Hepatocyte (in vitro differentiated cells): ENCODE data around the gene GRIN3A. TPM values are rescaled to one million over a fixed set of nuclear protein-coding genes. Genes with fewer than 3 reads are reported as not detected.

Source experiments
- DNase-seq: peaks from one replicate; pipeline ENCODE4 v3.0.0-alpha.2; 2016; ENCODE audit warnings: low spot score
- H2AFZ ChIP-seq: fragments of 200-600 bp; sonication (generic); 2 replicates; pipeline ENCODE4 v1.6.0; 2016; ENCODE audit warnings: antibody characterized with exemption, mild to moderate bottlenecking
- H3K27ac ChIP-seq: fragments of 200-600 bp; sonication (generic); 2 replicates; pipeline ENCODE4 v1.5.1; 2016; ENCODE audit warnings: mild to moderate bottlenecking
- H3K27me3 ChIP-seq: fragments of 200-600 bp; sonication (generic); 2 replicates; pipeline ENCODE4 v1.6.1; 2016
- H3K36me3 ChIP-seq: fragments of 200-600 bp; sonication (generic); replicated peaks from 2 replicates; pipeline ENCODE4 v1.5.1; 2016; ENCODE audit warnings: low read depth; ENCODE audit not compliant: insufficient read depth
- H3K4me1 ChIP-seq: fragments of 200-600 bp; sonication (generic); 2 replicates; pipeline ENCODE4 v1.5.1; 2016; ENCODE audit warnings: mild to moderate bottlenecking, moderate library complexity; ENCODE audit not compliant: insufficient read depth
- H3K4me2 ChIP-seq: fragments of 200-600 bp; sonication (generic); 2 replicates; pipeline ENCODE4 v1.6.0; 2016
- H3K4me3 ChIP-seq: fragments of 200-600 bp; sonication (generic); 2 replicates; pipeline ENCODE4 v1.5.1; 2016; ENCODE audit warnings: mild to moderate bottlenecking
- H3K79me2 ChIP-seq: fragments of 200-600 bp; sonication (generic); 2 replicates; pipeline ENCODE4 v1.6.0; 2017; ENCODE audit warnings: mild to moderate bottlenecking
- H3K9me2 ChIP-seq: fragments of 200-600 bp; sonication (generic); replicated peaks from 2 replicates; pipeline ENCODE4 v1.6.0; 2017; ENCODE audit warnings: mild to moderate bottlenecking; ENCODE audit not compliant: insufficient read depth
- H3K9me3 ChIP-seq: fragments of 200-600 bp; sonication (generic); 2 replicates; pipeline ENCODE4 v1.5.1; 2016; ENCODE audit warnings: low read depth, mild to moderate bottlenecking
- H4K20me1 ChIP-seq: fragments of 200-600 bp; sonication (generic); 2 replicates; pipeline ENCODE4 v1.6.0; 2016; ENCODE audit warnings: mild to moderate bottlenecking; ENCODE audit not compliant: insufficient read depth, poor library complexity, severe bottlenecking
- EZH2 ChIP-seq: fragments of 200-600 bp; sonication (generic); IDR thresholded peaks from 2 replicates; pipeline ENCODE4 v1.6.1; 2016; ENCODE audit warnings: antibody characterized with exemption, mild to moderate bottlenecking, borderline replicate concordance
- EZH2phosphoT487 ChIP-seq: fragments of 200-600 bp; sonication (generic); IDR thresholded peaks from one replicate; pipeline ENCODE4 v1.6.1; 2018; ENCODE audit warnings: antibody characterized with exemption, mild to moderate bottlenecking, low read depth, moderate library complexity; ENCODE audit not compliant: unreplicated experiment, severe bottlenecking
- WGBS: methylation state at CpG from one replicate; pipeline ENCODE4 v1.1.6; 2016; ENCODE audit warnings: low lambda C conversion rate; ENCODE audit errors: missing lambda C conversion rate; 5-methylcytosine and 5-hydroxymethylcytosine counted together
- polyA plus RNA-seq: library from polyadenylated mRNA; unstranded; fragments of >200 nt; fragmentation: Nextera tagmentation; extraction: Ambion mirVana; gene quantifications from 2 replicates; pipeline ENCODE4 v1.2.1, GENCODE V29; 2016
- total RNA-seq: library from RNA; depleted of rRNA; stranded (reverse); fragments of >200 nt; gene quantifications from 2 replicates; pipeline ENCODE4 v1.2.3, GENCODE V29; 2014
- TF ChIP-seq, protein P1 (sequence below): fragments of 200-600 bp; sonication (generic); IDR thresholded peaks from 2 replicates; pipeline ENCODE4 v1.5.1; 2016; ENCODE audit warnings: antibody characterized with exemption, mild to moderate bottlenecking; ENCODE audit not compliant: poor library complexity

Gene GRIN3A
- total and polyA plus RNA-seq, 2 experiments from 2014 or later = 0.10 TPM; not detected in 1

DNA sequence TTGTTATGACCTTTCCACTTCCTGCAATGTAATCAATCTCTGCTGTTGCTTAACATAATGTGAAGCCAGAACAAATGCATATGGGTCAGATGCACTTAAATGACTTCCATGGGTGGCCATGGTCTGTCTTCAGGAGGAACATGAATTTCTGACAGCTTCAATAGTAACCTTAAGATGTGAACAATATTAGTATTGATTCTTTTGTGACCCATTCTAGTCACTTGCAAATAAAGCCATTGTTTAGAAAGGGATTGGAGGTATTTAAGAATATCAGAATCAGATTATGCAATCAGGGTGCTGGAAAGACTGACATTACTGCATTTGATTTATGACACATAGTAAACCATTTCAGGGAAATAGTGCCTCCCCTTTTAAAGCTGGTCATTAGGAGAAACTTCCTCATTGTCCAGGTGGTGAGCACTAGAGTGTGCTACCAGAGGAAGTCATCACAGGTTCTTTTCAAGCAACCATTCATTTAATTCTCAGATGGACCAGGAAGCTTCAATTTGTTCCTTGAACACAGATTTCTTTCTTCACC lies 32.1 kb downstream of the GRIN3A start:
- peak; percentile 41 for DNase-seq
- H3K36me3 ChIP-seq = no peaks in the 10 kb centered on the region
- no peaks in the 10 kb centered on the region for H3K27me3 ChIP-seq
- no peak overlapping the region for H3K4me3 ChIP-seq
- no peaks in the 10 kb centered on the region for H3K9me2 ChIP-seq
- H3K4me2 ChIP-seq = peak overlapping the region; percentile 5
- H2AFZ ChIP-seq = no peak overlapping the region
- no peaks in the 10 kb centered on the region for H3K9me3 ChIP-seq
- H4K20me1 ChIP-seq = no peaks in the 10 kb centered on the region
- peaks cover 6% of the 10 kb centered on the region for H3K4me1 ChIP-seq
- peak overlapping the region; percentile 35 for H3K27ac ChIP-seq
- H3K79me2 ChIP-seq = no peaks in the 10 kb centered on the region
- no peak for TF ChIP-seq EZH2phosphoT487
- TF ChIP-seq, protein P1, sequence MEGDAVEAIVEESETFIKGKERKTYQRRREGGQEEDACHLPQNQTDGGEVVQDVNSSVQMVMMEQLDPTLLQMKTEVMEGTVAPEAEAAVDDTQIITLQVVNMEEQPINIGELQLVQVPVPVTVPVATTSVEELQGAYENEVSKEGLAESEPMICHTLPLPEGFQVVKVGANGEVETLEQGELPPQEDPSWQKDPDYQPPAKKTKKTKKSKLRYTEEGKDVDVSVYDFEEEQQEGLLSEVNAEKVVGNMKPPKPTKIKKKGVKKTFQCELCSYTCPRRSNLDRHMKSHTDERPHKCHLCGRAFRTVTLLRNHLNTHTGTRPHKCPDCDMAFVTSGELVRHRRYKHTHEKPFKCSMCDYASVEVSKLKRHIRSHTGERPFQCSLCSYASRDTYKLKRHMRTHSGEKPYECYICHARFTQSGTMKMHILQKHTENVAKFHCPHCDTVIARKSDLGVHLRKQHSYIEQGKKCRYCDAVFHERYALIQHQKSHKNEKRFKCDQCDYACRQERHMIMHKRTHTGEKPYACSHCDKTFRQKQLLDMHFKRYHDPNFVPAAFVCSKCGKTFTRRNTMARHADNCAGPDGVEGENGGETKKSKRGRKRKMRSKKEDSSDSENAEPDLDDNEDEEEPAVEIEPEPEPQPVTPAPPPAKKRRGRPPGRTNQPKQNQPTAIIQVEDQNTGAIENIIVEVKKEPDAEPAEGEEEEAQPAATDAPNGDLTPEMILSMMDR = no peak
- no peak for TF ChIP-seq EZH2

- 9% methylated on average over 21 of the region's 21 CpGs for whole genome bisulfite sequencing
- no peaks in the 10 kb centered on the region for H3K36me3 ChIP-seq
- no peaks in the 10 kb centered on the region for H3K9me2 ChIP-seq
- H3K79me2 ChIP-seq = no peaks in the 10 kb centered on the region
- no peaks in the 10 kb centered on the region for H3K27me3 ChIP-seq
- H4K20me1 ChIP-seq = no peaks in the 10 kb centered on the region
- no peaks in the 10 kb centered on the region for H3K9me3 ChIP-seq
- peak; percentile 52 for DNase-seq
- H3K4me1 ChIP-seq = peaks cover 6% of the 10 kb centered on the region
- no peak overlapping the region for H3K4me3 ChIP-seq
- no peak overlapping the region for H3K27ac ChIP-seq
- H2AFZ ChIP-seq = peak overlapping the region; percentile 58
- peak overlapping the region; percentile 77 for H3K4me2 ChIP-seq
- TF ChIP-seq EZH2phosphoT487 = no peak
- TF ChIP-seq EZH2 = no peak
- TF ChIP-seq, protein P1 = peak; percentile 35
Measured at GRCh38 chr9:101705135-101705661, 33.2 kb downstream of the GRIN3A start.

GRCh38 chr9:101702257-101702656 lies 36.2 kb downstream of the GRIN3A start:
- no peak for DNase-seq
- H4K20me1 ChIP-seq = no peaks in the 10 kb centered on the region
- H3K4me1 ChIP-seq = peaks cover 6% of the 10 kb centered on the region
- no peaks in the 10 kb centered on the region for H3K27me3 ChIP-seq
- no peaks in the 10 kb centered on the region for H3K9me2 ChIP-seq
- no peaks in the 10 kb centered on the region for H3K9me3 ChIP-seq
- H3K27ac ChIP-seq = no peak overlapping the region
- no peaks in the 10 kb centered on the region for H3K79me2 ChIP-seq
- no peak overlapping the region for H3K4me3 ChIP-seq
- H3K4me2 ChIP-seq = no peak overlapping the region
- H3K36me3 ChIP-seq = no peaks in the 10 kb centered on the region
- no peak for TF ChIP-seq EZH2
- TF ChIP-seq, protein P1 = no peak
- TF ChIP-seq EZH2phosphoT487 = no peak
- no peak overlapping the region for H2AFZ ChIP-seq
